Raji (cell line): ENCODE data around the gene KLK3.

Source experiments
- POLR2A ChIP-seq: IDR thresholded peaks from 2 replicates; pipeline ENCODE4 v1.6.1; 2011; ENCODE audit warnings: low read depth, low read length, control low read depth; ENCODE audit not compliant: insufficient read depth

The KLK3 gene

DNA sequence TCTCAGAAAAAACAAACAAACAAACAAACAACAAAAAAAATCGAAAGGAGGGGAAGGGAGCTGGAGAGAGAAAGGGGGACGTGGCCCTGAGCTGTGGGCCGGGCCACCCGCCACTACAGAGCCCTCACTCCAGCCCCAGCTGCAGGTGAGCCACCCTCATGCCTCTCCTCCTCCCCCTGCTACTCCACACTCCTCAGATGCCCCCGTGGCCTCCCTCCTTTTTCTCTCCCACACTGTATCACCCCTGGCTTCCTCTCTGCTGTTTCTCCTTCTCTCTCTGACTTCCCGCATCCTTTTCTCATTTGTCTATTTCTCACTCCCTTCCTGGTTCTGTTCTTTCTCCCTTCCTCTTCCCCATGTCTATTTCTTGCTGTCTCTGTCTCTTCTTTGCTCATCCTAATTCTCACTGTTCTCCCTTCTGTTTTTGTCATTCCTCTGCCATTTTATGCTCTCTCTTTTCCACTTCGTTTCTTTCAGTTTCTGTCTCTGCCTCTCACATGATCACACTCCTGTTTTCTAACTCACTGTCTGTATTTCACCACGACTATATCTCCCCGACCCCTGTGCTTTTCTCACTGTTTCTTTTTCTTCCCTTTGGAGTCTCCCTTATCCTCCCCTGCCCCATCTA lies 21.2 kb downstream of the KLK3 start:
- TF ChIP-seq POLR2A, result no peak

- TF ChIP-seq POLR2A, result no peak
Observed at GRCh38 chr19:50876456-50876855, 21.7 kb downstream of the KLK3 start.

- no peak for TF ChIP-seq POLR2A
Observed at GRCh38 chr19:50877338-50877737, 22.6 kb downstream of the KLK3 start.

DNA sequence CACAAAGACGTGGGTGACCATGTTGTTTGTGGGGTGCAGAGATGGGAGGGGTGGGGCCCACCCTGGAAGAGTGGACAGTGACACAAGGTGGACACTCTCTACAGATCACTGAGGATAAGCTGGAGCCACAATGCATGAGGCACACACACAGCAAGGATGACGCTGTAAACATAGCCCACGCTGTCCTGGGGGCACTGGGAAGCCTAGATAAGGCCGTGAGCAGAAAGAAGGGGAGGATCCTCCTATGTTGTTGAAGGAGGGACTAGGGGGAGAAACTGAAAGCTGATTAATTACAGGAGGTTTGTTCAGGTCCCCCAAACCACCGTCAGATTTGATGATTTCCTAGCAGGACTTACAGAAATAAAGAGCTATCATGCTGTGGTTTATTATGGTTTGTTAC lies 24.1 kb downstream of the KLK3 start:
- TF ChIP-seq POLR2A, result no peak

DNA sequence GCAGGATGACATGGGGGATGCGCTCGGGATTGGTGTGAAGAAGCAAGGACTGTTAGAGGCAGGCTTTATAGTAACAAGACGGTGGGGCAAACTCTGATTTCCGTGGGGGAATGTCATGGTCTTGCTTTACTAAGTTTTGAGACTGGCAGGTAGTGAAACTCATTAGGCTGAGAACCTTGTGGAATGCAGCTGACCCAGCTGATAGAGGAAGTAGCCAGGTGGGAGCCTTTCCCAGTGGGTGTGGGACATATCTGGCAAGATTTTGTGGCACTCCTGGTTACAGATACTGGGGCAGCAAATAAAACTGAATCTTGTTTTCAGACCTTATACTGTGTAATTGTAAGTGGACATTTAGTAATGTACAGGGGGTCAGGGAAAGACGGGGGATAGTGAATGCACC lies 25.5 kb downstream of the KLK3 start:
- no peak for TF ChIP-seq POLR2A

- no peak for TF ChIP-seq POLR2A
Observed at GRCh38 chr19:50882188-50882587, 27.5 kb downstream of the KLK3 start.

DNA sequence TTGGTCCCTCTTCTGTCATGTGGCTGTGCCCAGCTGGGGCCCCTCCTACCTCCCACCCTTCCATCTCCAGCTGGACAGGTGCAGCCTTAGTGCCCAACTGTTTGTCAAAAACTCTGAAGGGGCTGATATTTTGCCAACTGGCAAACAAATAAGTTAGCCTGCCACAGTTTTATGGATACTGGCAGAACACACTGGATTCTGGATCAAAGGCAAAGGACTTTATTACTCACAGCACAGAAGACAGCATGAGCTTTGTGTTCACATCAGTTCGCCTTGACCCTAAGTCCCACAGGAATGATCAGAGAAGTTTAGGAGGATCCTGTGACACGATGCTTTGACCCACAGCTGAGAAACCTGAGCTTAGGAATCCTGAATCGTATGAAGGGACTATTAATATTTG lies 34.9 kb downstream of the KLK3 start:
- TF ChIP-seq POLR2A, result no peak

- no peak for TF ChIP-seq POLR2A
Observed at GRCh38 chr19:50890422-50891252, 35.9 kb downstream of the KLK3 start.

GRCh38 chr19:50891253-50891625 lies 36.5 kb downstream of the KLK3 start:
- no peak for TF ChIP-seq POLR2A

DNA sequence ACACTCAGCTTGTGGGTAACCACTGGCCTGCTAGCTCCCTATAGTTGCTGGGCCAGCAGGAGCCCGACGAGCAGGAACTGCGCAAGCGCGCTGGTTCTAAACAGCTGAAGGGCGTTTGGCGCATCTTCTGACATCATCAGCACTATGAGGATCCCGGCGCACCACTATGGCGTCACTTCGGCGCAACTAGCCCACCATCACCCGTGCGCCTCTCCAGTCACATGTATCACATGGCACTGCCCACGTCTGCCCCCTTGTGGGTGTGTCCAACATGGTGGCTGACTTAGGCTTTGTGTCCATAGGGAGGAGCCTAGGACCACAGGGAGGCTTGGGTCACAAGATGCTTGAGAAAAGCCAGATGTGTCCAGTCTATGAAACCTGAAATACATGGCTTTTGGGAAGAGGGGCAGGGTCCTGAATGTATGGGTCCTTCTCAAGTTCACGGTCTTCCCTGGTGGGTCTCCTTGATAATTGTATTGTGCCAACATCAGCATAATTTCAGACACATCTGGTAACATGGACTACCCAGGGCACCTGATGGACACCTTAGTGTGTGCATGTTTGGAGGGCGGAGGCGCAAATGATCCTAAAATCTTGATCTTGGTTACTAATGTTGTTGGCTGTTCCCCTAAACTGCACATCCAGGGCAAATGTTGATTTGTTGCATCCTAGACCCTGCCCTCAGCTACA lies 38.5 kb downstream of the KLK3 start:
- no peak for TF ChIP-seq POLR2A

DNA sequence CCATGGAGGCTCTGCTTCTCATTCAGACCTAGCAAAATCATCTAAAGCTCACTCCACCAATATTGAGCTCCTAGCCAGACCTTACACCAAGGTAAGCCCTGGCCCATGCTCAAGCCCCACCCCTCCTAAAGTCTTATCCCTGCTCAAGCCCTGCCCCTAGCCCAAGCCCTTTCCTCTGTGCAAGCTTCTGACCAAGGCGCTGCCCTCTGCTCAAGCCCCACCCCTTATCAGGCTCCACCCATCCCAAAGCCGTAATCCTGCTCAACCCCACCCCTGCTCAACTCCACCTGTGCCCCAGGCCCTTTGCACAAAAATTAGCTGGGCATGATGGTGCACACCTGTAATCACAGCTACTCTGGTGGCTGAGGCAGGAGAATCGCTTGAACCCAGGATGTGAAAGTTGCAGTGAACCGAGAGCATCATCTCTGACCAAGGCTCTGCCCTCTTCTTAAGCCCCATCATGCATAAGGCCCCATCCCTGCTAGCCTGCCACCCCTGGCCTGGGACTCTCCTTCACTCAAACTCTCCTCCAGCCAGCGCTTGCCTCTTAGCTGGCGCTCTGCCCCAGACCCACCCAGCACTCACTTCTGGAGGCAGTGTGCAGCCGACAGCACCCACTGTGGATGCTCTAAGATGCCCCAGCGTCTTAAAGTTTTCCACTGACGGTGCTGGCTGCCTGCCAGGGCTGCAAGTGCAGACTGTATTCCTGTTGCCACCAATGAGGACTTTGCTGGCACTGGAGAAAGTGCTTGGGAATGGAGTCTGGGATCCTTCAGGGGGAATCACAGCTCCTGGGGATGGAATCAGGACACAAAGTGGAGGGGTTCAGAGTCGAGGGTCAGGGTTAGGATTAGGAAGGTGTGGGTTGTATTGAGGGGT lies 40.0 kb downstream of the KLK3 start:
- TF ChIP-seq POLR2A, result no peak

- TF ChIP-seq POLR2A, result no peak
Observed at GRCh38 chr19:50896591-50897190, 42.0 kb downstream of the KLK3 start.

GRCh38 chr19:50897191-50897607 lies 42.5 kb downstream of the KLK3 start:
- TF ChIP-seq POLR2A, result no peak

DNA sequence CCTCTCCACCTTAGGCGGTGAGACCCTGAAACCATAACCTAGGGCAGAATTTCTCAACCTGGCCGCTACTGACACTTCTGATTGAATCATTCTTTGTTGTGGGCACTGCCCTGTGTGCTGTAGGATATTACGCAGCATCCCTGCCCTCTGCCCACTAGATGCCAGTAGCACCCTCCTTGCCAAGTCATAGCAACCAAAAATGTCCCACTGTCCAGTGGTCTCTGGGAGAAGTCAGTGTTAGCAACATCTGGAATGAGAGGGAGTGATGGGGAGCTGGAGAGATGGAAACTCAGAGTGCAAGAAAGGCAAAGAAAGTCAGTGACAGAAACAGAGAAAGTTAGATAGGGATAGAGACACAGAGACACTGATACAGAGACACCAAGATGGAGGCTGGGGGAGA lies 42.9 kb downstream of the KLK3 start:
- TF ChIP-seq POLR2A, result no peak

- no peak for TF ChIP-seq POLR2A
Observed at GRCh38 chr19:50898018-50898417, 43.3 kb downstream of the KLK3 start.
